HCT116 (cell line): ENCODE measurements around the gene MDH1. TPM values are rescaled to one million over a fixed set of nuclear protein-coding genes. Genes with fewer than 3 reads are reported as not detected.

Source experiments
- ATAC-seq: fragments of 200-7000 bp; cut with Tn5 transposase; 2 replicates; pipeline ENCODE4 v1.9.1; 2020; ENCODE audit warnings: mild to moderate bottlenecking, moderate library complexity
- BruUV-seq: library from RNA; stranded (reverse); fragments of 400-500 nt; replicated peaks from 2 replicates; lab custom pipeline; 2021; lab: Mats Ljungman, UMichigan
- CTCF ChIA-PET: fragments of 300-600 bp; sonication (Branson Sonifier 250); formaldehyde crosslinking; loops from one replicate; lab custom pipeline; 2021; ENCODE audit warnings: antibody characterized with exemption; lab: Charles Lee
- POLR2A ChIA-PET: fragments of 300-600, 350-600 bp; sonication (Branson Sonifier 250); formaldehyde crosslinking; loops from one replicate; lab custom pipeline; 2021; ENCODE audit warnings: antibody characterized with exemption; lab: Charles Lee
- RAD21 ChIA-PET, 2 experiments: fragments of 300-600 bp; sonication (Branson Sonifier 250); formaldehyde crosslinking; loops; one replicate each; lab custom pipeline; 2023; ENCODE audit warnings: low total read pairs in 2 of 2; ENCODE audit not compliant: uncharacterized antibody in 2 of 2, unreplicated experiment in 2 of 2, low non-redundant PET in 1 of 2; lab: Charles Lee
- DNase-seq: peaks from one replicate; pipeline ENCODE4 v3.0.0-alpha.2; 2010; ENCODE audit warnings: low read depth, low spot score
- H2AFZ ChIP-seq: fragments of 200-600 bp; shearing (Covaris generic), sonication (generic); 2 replicates; pipeline ENCODE4 v1.6.1; 2017; ENCODE audit warnings: low read depth, mixed run types, mixed read lengths, antibody characterized with exemption, low read length; ENCODE audit not compliant: poor library complexity, severe bottlenecking
- H3K27ac ChIP-seq: 2 replicates; pipeline ENCODE4 v1.5.1; 2012; ENCODE audit warnings: low read depth, low read length
- H3K27me3 ChIP-seq: fragments of 200-600 bp; sonication (generic); 2 replicates; pipeline ENCODE4 v1.6.1; 2016; ENCODE audit warnings: mixed run types, low read length, mixed read lengths; ENCODE audit not compliant: insufficient read depth
- H3K36me3 ChIP-seq, 2 experiments: fragments of 200-500 bp in 1 of 2; fragments of 200-600 bp in 1 of 2; sonication (Bioruptor generic) in 1 of 2; sonication (generic) in 1 of 2; 2 replicates each; pipeline versions ENCODE4 v1.5.1 to v1.6.1; 2014 to 2016; ENCODE audit warnings: low read length in 2 of 2, inconsistent platforms in 1 of 2, mixed read lengths in 1 of 2, mixed run types in 1 of 2; ENCODE audit not compliant: insufficient read depth in 2 of 2, control insufficient read depth in 1 of 2
- H3K4me1 ChIP-seq, 2 experiments: fragments of 200-600 bp in 1 of 2; sonication (generic) in 1 of 2; 2 replicates each; pipeline versions ENCODE4 v1.5.1 to v1.6.1; 2012 to 2017; ENCODE audit warnings: low read length in 2 of 2, inconsistent platforms in 1 of 2, mild to moderate bottlenecking in 1 of 2, mixed read lengths in 1 of 2, mixed run types in 1 of 2, moderate library complexity in 1 of 2; ENCODE audit not compliant: insufficient read depth in 2 of 2, control insufficient read depth in 1 of 2
- H3K4me2 ChIP-seq: fragments of 200-600 bp; sonication (generic); 2 replicates; pipeline ENCODE4 v1.6.1; 2017; ENCODE audit warnings: mixed run types, low read length, mixed read lengths
- H3K4me3 ChIP-seq, 2 experiments: fragments of 200-600 bp in 1 of 2; sonication (generic) in 1 of 2; replicated peaks in 1 of 2; 2 replicates each; pipeline ENCODE4 v1.5.1; 2011 to 2016; ENCODE audit warnings: low read length in 2 of 2, control low read depth in 1 of 2, low read depth in 1 of 2, mild to moderate bottlenecking in 1 of 2, mixed read lengths in 1 of 2, mixed run types in 1 of 2
- H3K79me2 ChIP-seq: fragments of 200-600 bp; sonication (generic); 2 replicates; pipeline ENCODE4 v1.6.1; 2017; ENCODE audit warnings: mild to moderate bottlenecking, mixed run types, low read length, moderate library complexity, mixed read lengths; ENCODE audit not compliant: insufficient read depth
- H3K9ac ChIP-seq: fragments of 200-600 bp; sonication (generic); 2 replicates; pipeline ENCODE4 v1.6.1; 2016; ENCODE audit warnings: low read length, mixed read lengths
- H3K9me2 ChIP-seq: fragments of 200-600 bp; sonication (generic), shearing (Covaris generic); 2 replicates; pipeline ENCODE4 v1.6.1; 2017; ENCODE audit warnings: mixed run types, mild to moderate bottlenecking, moderate library complexity; ENCODE audit not compliant: insufficient read depth
- H3K9me3 ChIP-seq, 2 experiments: fragments of 200-500 bp in 1 of 2; fragments of 200-600 bp in 1 of 2; sonication (Bioruptor generic) in 1 of 2; sonication (generic) in 1 of 2; 2 replicates each; pipeline ENCODE4 v1.6.1; 2014 to 2017; ENCODE audit warnings: low read length in 2 of 2, mixed read lengths in 2 of 2, inconsistent platforms in 1 of 2, low read depth in 1 of 2, mild to moderate bottlenecking in 1 of 2, mixed run types in 1 of 2, moderate library complexity in 1 of 2; ENCODE audit not compliant: control insufficient read depth in 1 of 2, insufficient read depth in 1 of 2
- H4K20me1 ChIP-seq: fragments of 200-600 bp; sonication (generic), shearing (Covaris generic); 2 replicates; pipeline ENCODE4 v1.6.1; 2017; ENCODE audit warnings: mixed run types, mild to moderate bottlenecking, moderate library complexity; ENCODE audit not compliant: insufficient read depth
- FOSL1 ChIP-seq: IDR thresholded peaks from 2 replicates; pipeline ENCODE4 v1.6.1; 2012; ENCODE audit warnings: low read depth
- TCF7L2 ChIP-seq: IDR thresholded peaks from 2 replicates; pipeline ENCODE4 v1.7.0; 2011; ENCODE audit warnings: borderline replicate concordance, inconsistent platforms; ENCODE audit not compliant: insufficient read depth, insufficient read length; ENCODE audit errors: extremely low read depth
- intact Hi-C: fragments of 100-400 bp; cut with micrococcal nuclease; formaldehyde crosslinking; loops from 2 replicates; pipeline ENCODE4 v1.10.0; 2022
- total RNA-seq: library from RNA; stranded (reverse); gene quantifications from one replicate; pipeline ENCODE4 v1.2.1, GENCODE V29; 2021; ENCODE audit not compliant: unreplicated experiment
- TF ChIP-seq, protein P1 (sequence below): IDR thresholded peaks from 2 replicates; pipeline ENCODE4 v1.6.1; 2012; ENCODE audit warnings: low read depth
- TF ChIP-seq, protein P2 (sequence below): IDR thresholded peaks from 2 replicates; pipeline ENCODE4 v1.6.1; 2011; ENCODE audit warnings: mild to moderate bottlenecking, low read length, moderate library complexity; ENCODE audit not compliant: insufficient replicate concordance; ENCODE audit errors: extremely low read depth

The MDH1 gene
- total RNA-seq, 1 experiment from 2014 or later, result 192 TPM

DNA sequence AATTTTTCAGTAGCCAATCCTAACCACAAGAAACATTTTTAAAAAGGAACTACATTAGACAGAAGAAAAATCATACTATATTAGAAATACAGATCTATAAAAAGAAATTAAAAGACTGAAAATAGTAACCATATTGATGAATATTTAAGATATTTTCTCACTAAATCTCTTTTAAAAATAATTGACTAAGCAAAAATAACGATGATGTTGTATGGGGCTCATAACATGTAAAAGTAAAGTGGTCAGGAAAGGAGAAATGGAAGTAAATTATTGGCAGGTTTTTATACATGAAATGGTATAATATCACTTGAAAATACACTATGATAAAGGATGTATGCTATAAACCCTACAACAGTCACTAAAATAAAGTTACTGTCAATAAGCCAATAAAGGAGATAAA, 5.9 kb upstream of the MDH1 start:
- ChIA-PET CTCF (no interaction called here), RAD21 (no interaction called here), POLR2A (no interaction called here)
- Histone ChIP-seq H4K20me1 (no peaks in the 10 kb centered on the region), H3K9ac (no peak overlapping the region), H3K4me2 (no peak overlapping the region), H3K27me3 (no peaks in the 10 kb centered on the region), H3K27ac (no peak overlapping the region), H3K9me2 (no peaks in the 10 kb centered on the region), H3K79me2 (peaks cover 10% of the 10 kb centered on the region), H3K9me3 (no peaks in the 10 kb centered on the region), H3K4me3 (no peak overlapping the region), H3K4me1 (peaks cover 4 to 9% of the 10 kb centered on the region in 2 experiments; a peak in 3 of 4 replicates), H3K36me3 (no peaks in the 10 kb centered on the region), H2AFZ (no peak overlapping the region)
- no peak for ATAC-seq
- DNase-seq, result no peak
- no TSS peak for BruUV-seq
- TF ChIP-seq, protein P1, sequence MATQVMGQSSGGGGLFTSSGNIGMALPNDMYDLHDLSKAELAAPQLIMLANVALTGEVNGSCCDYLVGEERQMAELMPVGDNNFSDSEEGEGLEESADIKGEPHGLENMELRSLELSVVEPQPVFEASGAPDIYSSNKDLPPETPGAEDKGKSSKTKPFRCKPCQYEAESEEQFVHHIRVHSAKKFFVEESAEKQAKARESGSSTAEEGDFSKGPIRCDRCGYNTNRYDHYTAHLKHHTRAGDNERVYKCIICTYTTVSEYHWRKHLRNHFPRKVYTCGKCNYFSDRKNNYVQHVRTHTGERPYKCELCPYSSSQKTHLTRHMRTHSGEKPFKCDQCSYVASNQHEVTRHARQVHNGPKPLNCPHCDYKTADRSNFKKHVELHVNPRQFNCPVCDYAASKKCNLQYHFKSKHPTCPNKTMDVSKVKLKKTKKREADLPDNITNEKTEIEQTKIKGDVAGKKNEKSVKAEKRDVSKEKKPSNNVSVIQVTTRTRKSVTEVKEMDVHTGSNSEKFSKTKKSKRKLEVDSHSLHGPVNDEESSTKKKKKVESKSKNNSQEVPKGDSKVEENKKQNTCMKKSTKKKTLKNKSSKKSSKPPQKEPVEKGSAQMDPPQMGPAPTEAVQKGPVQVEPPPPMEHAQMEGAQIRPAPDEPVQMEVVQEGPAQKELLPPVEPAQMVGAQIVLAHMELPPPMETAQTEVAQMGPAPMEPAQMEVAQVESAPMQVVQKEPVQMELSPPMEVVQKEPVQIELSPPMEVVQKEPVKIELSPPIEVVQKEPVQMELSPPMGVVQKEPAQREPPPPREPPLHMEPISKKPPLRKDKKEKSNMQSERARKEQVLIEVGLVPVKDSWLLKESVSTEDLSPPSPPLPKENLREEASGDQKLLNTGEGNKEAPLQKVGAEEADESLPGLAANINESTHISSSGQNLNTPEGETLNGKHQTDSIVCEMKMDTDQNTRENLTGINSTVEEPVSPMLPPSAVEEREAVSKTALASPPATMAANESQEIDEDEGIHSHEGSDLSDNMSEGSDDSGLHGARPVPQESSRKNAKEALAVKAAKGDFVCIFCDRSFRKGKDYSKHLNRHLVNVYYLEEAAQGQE, result no peak
- TF ChIP-seq, protein P2, sequence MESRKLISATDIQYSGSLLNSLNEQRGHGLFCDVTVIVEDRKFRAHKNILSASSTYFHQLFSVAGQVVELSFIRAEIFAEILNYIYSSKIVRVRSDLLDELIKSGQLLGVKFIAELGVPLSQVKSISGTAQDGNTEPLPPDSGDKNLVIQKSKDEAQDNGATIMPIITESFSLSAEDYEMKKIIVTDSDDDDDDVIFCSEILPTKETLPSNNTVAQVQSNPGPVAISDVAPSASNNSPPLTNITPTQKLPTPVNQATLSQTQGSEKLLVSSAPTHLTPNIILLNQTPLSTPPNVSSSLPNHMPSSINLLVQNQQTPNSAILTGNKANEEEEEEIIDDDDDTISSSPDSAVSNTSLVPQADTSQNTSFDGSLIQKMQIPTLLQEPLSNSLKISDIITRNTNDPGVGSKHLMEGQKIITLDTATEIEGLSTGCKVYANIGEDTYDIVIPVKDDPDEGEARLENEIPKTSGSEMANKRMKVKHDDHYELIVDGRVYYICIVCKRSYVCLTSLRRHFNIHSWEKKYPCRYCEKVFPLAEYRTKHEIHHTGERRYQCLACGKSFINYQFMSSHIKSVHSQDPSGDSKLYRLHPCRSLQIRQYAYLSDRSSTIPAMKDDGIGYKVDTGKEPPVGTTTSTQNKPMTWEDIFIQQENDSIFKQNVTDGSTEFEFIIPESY, result no peak
- TF ChIP-seq FOSL1, result no peak
- TF ChIP-seq TCF7L2, result no peak
- intact Hi-C loops, result loop anchor here (10.0 kb wide), 1 partner anchor 302 kb away; no protein-coding TSS in a partner anchor
